GM12878 (cell line): ENCODE measurements around the gene PTH2R.
"Not testable (repeated sequence)": the region's sequence is repeated elsewhere in the genome, so short reads cannot be mapped to it uniquely, and the experiment has no call there.

ENCODE experiments used
- ATF7 ChIP-seq: fragments of 450-650 bp; IDR thresholded peaks from 2 replicates; pipeline ENCODE4 v1.6.1; 2016; ENCODE audit warnings: low read depth, mild to moderate bottlenecking
- BMI1 ChIP-seq: fragments of 450-650 bp; IDR thresholded peaks from 2 replicates; pipeline ENCODE4 v1.6.1; 2016; ENCODE audit warnings: mild to moderate bottlenecking, moderate library complexity, borderline replicate concordance
- CBX3 ChIP-seq: fragments of 200-600 bp; sonication (generic); IDR thresholded peaks from 2 replicates; pipeline ENCODE4 v1.6.1; 2016; ENCODE audit warnings: low read depth, borderline replicate concordance
- CEBPB ChIP-seq, 2 experiments: fragments of 150-350 bp in 1 of 2; IDR thresholded peaks; 2 replicates each; pipeline ENCODE4 v1.6.1; 2012 to 2014; ENCODE audit warnings: low read depth in 2 of 2, low read length in 2 of 2, borderline replicate concordance in 1 of 2, inconsistent platforms in 1 of 2
- CHD2 ChIP-seq: IDR thresholded peaks from 2 replicates; pipeline ENCODE4 v1.6.1; 2011; ENCODE audit warnings: low read depth, low read length, improper control_type of control experiment, borderline replicate concordance
- MAX ChIP-seq: IDR thresholded peaks from 2 replicates; pipeline ENCODE4 v1.6.1; 2012; ENCODE audit warnings: low read depth, low read length, improper control_type of control experiment
- NR2F1 ChIP-seq: fragments of 450-650 bp; conservative IDR thresholded peaks from 2 replicates; pipeline ENCODE4 v1.6.1; 2017; ENCODE audit warnings: mild to moderate bottlenecking
- POLR2A ChIP-seq: IDR thresholded peaks from 2 replicates; pipeline ENCODE4 v1.6.1; 2011; ENCODE audit warnings: low read depth, mild to moderate bottlenecking, low read length
- RAD21 ChIP-seq: IDR thresholded peaks from 2 replicates; pipeline ENCODE4 v1.6.1; 2011; ENCODE audit warnings: mild to moderate bottlenecking, low read depth, low read length, moderate library complexity; ENCODE audit not compliant: insufficient read depth
- RCOR1 ChIP-seq: conservative IDR thresholded peaks from 2 replicates; pipeline ENCODE4 v1.6.1; 2012; ENCODE audit warnings: low read depth, low read length, improper control_type of control experiment
- SIX5 ChIP-seq: IDR thresholded peaks from 2 replicates; pipeline ENCODE4 v1.6.1; 2011; ENCODE audit warnings: mild to moderate bottlenecking, low read depth, low read length, moderate library complexity; ENCODE audit not compliant: severe bottlenecking
- TF ChIP-seq, protein P1 (sequence below), 3 experiments: IDR thresholded peaks in 2 of 3; conservative IDR thresholded peaks in 1 of 3; 2 replicates each; pipeline ENCODE4 v1.5.1; 2011; ENCODE audit warnings: low read depth in 3 of 3, low read length in 3 of 3, mild to moderate bottlenecking in 3 of 3, control low read depth in 2 of 3, moderate library complexity in 2 of 3, inconsistent platforms in 1 of 3, mixed read lengths in 1 of 3; ENCODE audit not compliant: control insufficient read depth in 2 of 3, insufficient read depth in 1 of 3; ENCODE audit errors: extremely low read depth in 1 of 3
- TF ChIP-seq, protein P2 (sequence below): IDR thresholded peaks from 2 replicates; pipeline ENCODE4 v1.6.1; 2012; ENCODE audit warnings: mild to moderate bottlenecking, low read depth, low read length
- TF ChIP-seq, protein P3 (sequence below): fragments of 450-650 bp; formaldehyde crosslinking; IDR thresholded peaks from 2 replicates; pipeline ENCODE4 v1.4.0; 2022; ENCODE audit warnings: mild to moderate bottlenecking, moderate library complexity

DNA sequence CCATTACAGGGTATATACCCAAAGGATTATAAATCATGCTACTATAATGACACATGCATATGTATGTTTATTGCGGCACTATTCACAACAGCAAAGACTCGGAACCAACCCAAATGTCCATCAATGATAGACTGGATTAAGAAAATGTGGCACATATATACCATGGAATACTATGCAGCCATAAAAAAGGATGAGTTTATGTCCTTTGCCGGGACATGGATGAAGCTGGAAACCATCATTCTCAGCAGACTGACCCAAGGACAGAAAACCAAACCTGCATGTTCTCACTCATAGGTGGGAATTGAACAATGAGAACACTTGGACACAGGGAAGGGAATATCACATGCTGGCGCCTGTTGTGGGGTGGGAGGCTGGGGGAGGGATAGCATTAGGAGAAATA is 9.8 kb upstream of the PTH2R start:
- not testable (repeated sequence) for TF ChIP-seq BMI1; CHD2; POLR2A; CEBPB (IDR thresholded peaks at IDR 0.05; ENCODE audit: borderline replicate concordance in 1 of 2, low read depth in 2 of 2, low read length in 2 of 2); SIX5; RAD21; RCOR1; ATF7; NR2F1; CBX3; MAX
- TF ChIP-seq, protein P1, sequence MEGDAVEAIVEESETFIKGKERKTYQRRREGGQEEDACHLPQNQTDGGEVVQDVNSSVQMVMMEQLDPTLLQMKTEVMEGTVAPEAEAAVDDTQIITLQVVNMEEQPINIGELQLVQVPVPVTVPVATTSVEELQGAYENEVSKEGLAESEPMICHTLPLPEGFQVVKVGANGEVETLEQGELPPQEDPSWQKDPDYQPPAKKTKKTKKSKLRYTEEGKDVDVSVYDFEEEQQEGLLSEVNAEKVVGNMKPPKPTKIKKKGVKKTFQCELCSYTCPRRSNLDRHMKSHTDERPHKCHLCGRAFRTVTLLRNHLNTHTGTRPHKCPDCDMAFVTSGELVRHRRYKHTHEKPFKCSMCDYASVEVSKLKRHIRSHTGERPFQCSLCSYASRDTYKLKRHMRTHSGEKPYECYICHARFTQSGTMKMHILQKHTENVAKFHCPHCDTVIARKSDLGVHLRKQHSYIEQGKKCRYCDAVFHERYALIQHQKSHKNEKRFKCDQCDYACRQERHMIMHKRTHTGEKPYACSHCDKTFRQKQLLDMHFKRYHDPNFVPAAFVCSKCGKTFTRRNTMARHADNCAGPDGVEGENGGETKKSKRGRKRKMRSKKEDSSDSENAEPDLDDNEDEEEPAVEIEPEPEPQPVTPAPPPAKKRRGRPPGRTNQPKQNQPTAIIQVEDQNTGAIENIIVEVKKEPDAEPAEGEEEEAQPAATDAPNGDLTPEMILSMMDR (IDR thresholded peaks at IDR 0.05 in 2 of 3, conservative IDR thresholded peaks at IDR 0.05 in 1 of 3; ENCODE audit: control insufficient read depth in 2 of 3, extremely low read depth in 1 of 3, insufficient read depth in 1 of 3, low read depth in 3 of 3, low read length in 3 of 3) = not testable (repeated sequence)
- TF ChIP-seq, protein P2, sequence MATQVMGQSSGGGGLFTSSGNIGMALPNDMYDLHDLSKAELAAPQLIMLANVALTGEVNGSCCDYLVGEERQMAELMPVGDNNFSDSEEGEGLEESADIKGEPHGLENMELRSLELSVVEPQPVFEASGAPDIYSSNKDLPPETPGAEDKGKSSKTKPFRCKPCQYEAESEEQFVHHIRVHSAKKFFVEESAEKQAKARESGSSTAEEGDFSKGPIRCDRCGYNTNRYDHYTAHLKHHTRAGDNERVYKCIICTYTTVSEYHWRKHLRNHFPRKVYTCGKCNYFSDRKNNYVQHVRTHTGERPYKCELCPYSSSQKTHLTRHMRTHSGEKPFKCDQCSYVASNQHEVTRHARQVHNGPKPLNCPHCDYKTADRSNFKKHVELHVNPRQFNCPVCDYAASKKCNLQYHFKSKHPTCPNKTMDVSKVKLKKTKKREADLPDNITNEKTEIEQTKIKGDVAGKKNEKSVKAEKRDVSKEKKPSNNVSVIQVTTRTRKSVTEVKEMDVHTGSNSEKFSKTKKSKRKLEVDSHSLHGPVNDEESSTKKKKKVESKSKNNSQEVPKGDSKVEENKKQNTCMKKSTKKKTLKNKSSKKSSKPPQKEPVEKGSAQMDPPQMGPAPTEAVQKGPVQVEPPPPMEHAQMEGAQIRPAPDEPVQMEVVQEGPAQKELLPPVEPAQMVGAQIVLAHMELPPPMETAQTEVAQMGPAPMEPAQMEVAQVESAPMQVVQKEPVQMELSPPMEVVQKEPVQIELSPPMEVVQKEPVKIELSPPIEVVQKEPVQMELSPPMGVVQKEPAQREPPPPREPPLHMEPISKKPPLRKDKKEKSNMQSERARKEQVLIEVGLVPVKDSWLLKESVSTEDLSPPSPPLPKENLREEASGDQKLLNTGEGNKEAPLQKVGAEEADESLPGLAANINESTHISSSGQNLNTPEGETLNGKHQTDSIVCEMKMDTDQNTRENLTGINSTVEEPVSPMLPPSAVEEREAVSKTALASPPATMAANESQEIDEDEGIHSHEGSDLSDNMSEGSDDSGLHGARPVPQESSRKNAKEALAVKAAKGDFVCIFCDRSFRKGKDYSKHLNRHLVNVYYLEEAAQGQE = not testable (repeated sequence)
- TF ChIP-seq, protein P3, sequence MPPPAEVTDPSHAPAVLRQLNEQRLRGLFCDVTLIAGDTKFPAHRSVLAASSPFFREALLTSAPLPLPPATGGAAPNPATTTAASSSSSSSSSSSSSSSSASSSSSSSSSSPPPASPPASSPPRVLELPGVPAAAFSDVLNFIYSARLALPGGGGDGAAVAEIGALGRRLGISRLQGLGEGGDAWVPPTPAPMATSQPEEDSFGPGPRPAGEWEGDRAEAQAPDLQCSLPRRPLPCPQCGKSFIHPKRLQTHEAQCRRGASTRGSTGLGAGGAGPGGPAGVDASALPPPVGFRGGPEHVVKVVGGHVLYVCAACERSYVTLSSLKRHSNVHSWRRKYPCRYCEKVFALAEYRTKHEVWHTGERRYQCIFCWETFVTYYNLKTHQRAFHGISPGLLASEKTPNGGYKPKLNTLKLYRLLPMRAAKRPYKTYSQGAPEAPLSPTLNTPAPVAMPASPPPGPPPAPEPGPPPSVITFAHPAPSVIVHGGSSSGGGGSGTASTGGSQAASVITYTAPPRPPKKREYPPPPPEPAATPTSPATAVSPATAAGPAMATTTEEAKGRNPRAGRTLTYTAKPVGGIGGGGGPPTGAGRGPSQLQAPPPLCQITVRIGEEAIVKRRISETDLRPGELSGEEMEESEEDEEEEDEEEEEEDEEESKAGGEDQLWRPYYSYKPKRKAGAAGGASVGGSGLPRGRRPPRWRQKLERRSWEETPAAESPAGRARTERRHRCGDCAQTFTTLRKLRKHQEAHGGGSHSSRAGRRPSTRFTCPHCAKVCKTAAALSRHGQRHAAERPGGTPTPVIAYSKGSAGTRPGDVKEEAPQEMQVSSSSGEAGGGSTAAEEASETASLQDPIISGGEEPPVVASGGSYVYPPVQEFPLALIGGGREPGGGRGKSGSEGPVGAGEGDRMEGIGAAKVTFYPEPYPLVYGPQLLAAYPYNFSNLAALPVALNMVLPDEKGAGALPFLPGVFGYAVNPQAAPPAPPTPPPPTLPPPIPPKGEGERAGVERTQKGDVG (CRISPR knock-in tag) = not testable (repeated sequence)
